HG03565 (cell line): Measurements from ENCODE around the gene THBS1.

ENCODE experiments used
- ATAC-seq: cut with Tn5 transposase; IDR thresholded peaks from one replicate; pipeline ENCODE4 v1.9.1; 2021; ENCODE audit warnings: mild to moderate bottlenecking, moderate library complexity; ENCODE audit not compliant: unreplicated experiment

The THBS1 gene

GRCh38 chr15:39587731-39588530 is 7.1 kb downstream of the THBS1 start:
- ATAC-seq: no peak

- ATAC-seq: no peak
Measured at GRCh38 chr15:39588531-39589192, 7.8 kb downstream of the THBS1 start.

GRCh38 chr15:39589193-39589814 is 8.4 kb downstream of the THBS1 start:
- ATAC-seq: no peak

GRCh38 chr15:39589815-39590644 is 9.2 kb downstream of the THBS1 start:
- no peak for ATAC-seq

- no peak for ATAC-seq
Measured at GRCh38 chr15:39591141-39591895, 10.4 kb downstream of the THBS1 start.

- ATAC-seq: no peak
Measured at GRCh38 chr15:39591896-39592315, 11.0 kb downstream of the THBS1 start.

GRCh38 chr15:39592500-39592899 is 11.6 kb downstream of the THBS1 start:
- ATAC-seq: no peak

GRCh38 chr15:39593071-39593655 is 12.3 kb downstream of the THBS1 start:
- ATAC-seq: no peak

- ATAC-seq: no peak
Measured at GRCh38 chr15:39593656-39594445, 13.0 kb downstream of the THBS1 start.

- no peak for ATAC-seq
Measured at GRCh38 chr15:39594446-39595337, 13.8 kb downstream of the THBS1 start.

- no peak for ATAC-seq
Measured at GRCh38 chr15:39595338-39596221, 14.7 kb downstream of the THBS1 start.

GRCh38 chr15:39596358-39597051 is 15.6 kb downstream of the THBS1 start:
- no peak for ATAC-seq

- ATAC-seq: no peak
Measured at GRCh38 chr15:39597336-39597735, 16.5 kb downstream of the THBS1 start.

- no peak for ATAC-seq
Measured at GRCh38 chr15:39597751-39598185, 16.9 kb downstream of the THBS1 start.

- ATAC-seq: no peak
Measured at GRCh38 chr15:39598186-39598850, 17.4 kb downstream of the THBS1 start.
